KOPT-K1 (cell line): ENCODE measurements around the gene EEIG1.

Experiments
- H3K27ac ChIP-seq: fragments of 200-600 bp; sonication (generic); 2 replicates; pipeline ENCODE4 v1.5.1; 2016; ENCODE audit warnings: antibody characterized with exemption, mild to moderate bottlenecking, low read depth, low read length; ENCODE audit not compliant: poor library complexity, severe bottlenecking
- H3K36me3 ChIP-seq: fragments of 200-600 bp; sonication (generic); 2 replicates; pipeline ENCODE4 v1.5.1; 2017; ENCODE audit warnings: antibody characterized with exemption, mild to moderate bottlenecking, low read length, moderate library complexity; ENCODE audit not compliant: insufficient read depth
- H3K9me3 ChIP-seq: fragments of 200-600 bp; sonication (generic); 2 replicates; pipeline ENCODE4 v1.5.1; 2017; ENCODE audit warnings: antibody characterized with exemption, low read length, mild to moderate bottlenecking; ENCODE audit not compliant: insufficient read depth, poor library complexity, severe bottlenecking

EEIG1 gene

GRCh38 chr9:127985011-127985410 lies 4.2 kb upstream of the EEIG1 start:
- H3K27ac ChIP-seq, result no peak overlapping the region

GRCh38 chr9:127983847-127984289 lies 3.1 kb upstream of the EEIG1 start:
- no peaks in the 10 kb centered on the region for H3K36me3 ChIP-seq
- no peak overlapping the region for H3K27ac ChIP-seq

More at GRCh38 chr9:127985011-127985410, 4.2 kb upstream of the EEIG1 start:
- no peaks in the 10 kb centered on the region for H3K9me3 ChIP-seq
- H3K36me3 ChIP-seq, result no peaks in the 10 kb centered on the region

GRCh38 chr9:127982912-127983311 lies 2.1 kb upstream of the EEIG1 start:
- Histone ChIP-seq H3K27ac (peak overlapping the region; percentile 38), H3K36me3 (no peaks in the 10 kb centered on the region)

More at GRCh38 chr9:127983847-127984289, 3.1 kb upstream of the EEIG1 start:
- H3K9me3 ChIP-seq, result no peaks in the 10 kb centered on the region

DNA sequence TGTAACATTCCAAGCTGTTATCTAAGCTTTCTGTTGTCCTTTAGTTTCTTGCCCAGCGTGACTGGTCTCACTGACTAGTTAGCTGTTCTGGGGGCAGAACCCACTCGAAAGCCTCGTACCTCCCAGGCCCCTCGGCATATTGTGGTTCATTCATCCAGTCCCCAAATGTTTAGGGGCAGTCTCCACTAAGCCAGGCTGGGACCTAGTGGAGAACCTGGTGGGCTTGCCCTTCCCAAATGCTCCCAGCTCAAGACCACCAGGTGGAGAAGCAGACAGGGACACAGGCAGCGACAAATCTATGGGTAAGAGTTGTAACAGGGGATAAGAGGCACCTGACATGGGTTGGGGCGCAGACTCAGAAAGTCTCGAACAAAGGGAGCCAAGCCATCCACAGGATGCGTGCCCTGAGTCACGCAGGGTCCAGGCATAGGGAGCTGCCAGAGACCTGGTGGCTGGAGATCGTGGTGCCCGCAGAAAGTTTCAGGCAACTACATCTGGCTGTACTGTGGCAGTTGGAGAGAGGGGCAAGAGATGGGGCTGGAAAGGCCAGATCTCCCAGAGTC lies 851 bp upstream of the EEIG1 start:
- H3K27ac ChIP-seq, result peak overlapping the region; percentile 83
- no peaks in the 10 kb centered on the region for H3K9me3 ChIP-seq
- no peaks in the 10 kb centered on the region for H3K36me3 ChIP-seq

More at GRCh38 chr9:127982912-127983311, 2.1 kb upstream of the EEIG1 start:
- no peaks in the 10 kb centered on the region for H3K9me3 ChIP-seq

GRCh38 chr9:127980060-127980705 lies 606 bp downstream of the EEIG1 start:
- Histone ChIP-seq H3K27ac (peak overlapping the region; percentile 83), H3K9me3 (no peaks in the 10 kb centered on the region), H3K36me3 (peaks cover 13% of the 10 kb centered on the region; the same call in 1 of the 2 replicates)

DNA sequence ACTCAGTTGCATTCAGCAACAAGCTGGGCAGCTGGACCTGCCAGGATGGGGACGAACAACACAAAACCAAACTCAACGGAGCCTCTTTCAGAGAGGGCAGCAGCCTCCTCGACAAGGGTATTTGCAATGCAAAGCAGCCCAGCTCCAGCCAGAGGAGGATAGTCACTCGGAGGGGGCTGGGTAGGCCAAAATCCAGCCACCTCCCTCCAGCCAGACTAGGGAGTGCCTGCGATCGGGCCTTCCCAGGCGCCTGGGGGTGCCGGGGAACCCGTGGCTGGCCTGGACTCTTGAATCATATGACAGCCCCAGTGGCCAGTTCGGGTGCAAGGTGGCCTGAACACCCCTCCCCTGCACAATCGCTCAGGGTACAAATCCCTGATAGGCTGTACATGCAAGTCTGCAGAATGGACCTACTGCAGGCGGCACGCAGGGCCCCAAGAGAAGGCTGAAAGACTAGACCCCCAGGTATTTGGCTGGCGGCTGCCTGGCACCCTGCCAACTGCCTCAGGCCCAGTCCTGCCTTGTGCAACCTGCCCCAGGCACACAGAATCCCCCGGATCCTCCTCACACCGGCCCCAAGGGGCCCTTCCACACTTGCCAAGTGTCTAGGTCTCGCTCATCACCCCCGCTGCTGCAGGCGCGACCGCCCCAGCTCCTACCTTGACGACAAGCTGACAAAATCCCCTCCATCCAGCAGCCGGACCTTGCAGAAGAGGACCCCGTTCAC lies 1.3 kb downstream of the EEIG1 start:
- peaks cover 15% of the 10 kb centered on the region; the same call in 1 of the 2 replicates for H3K36me3 ChIP-seq

GRCh38 chr9:127979015-127979332 lies 1.8 kb downstream of the EEIG1 start:
- Histone ChIP-seq H3K27ac (peak overlapping the region; percentile 83), H3K9me3 (no peaks in the 10 kb centered on the region), H3K36me3 (peaks cover 15% of the 10 kb centered on the region; the same call in 1 of the 2 replicates)

More for the DNA sequence above, 1.3 kb downstream of the EEIG1 start:
- peak overlapping the region; percentile 83 for H3K27ac ChIP-seq
- H3K9me3 ChIP-seq, result no peaks in the 10 kb centered on the region

GRCh38 chr9:127977884-127978647 lies 2.7 kb downstream of the EEIG1 start:
- H3K27ac ChIP-seq, result peak overlapping the region; percentile 91
- H3K36me3 ChIP-seq, result peaks cover 15% of the 10 kb centered on the region; the same call in 1 of the 2 replicates

DNA sequence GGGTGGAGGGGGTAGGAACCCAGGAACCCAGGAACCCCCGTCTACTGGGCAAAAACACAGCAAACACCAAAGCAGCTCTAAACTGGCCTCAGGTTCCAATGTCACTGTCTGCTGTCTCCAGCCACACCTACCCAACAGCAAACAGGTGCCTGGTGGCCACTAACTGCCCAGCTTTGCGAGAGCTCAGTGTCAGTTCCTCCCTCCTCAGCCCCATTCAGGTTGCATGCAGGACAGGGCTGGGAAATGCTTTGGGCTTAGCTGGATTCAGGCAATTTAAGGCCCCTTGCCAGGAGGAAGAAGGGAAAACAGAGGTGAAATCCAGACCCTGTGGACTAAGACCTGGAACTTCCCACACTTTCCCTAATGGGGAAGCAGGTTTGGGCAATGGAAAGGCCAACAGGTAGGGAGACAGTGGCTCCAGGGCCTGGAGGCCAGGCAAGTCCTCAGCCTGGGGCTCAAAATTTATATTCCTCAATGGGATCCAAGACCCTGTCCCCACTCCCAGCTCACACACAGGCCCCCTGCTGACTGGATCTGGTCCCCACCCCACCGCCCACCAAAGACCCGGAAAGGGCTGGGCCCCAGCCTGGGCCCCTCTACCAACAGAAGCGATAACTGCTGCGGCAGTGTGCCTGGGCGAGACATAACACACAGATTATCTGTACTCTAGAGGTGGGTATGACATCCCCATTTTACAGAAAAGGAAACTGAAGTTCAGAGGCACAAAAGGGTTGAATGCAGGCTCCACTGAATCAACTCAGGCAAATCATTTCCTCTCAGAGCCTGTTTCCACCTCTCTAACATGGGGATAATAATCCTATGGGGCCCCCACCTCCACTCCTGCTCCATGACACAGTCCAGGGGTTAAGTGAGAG lies 3.5 kb downstream of the EEIG1 start:
- peak overlapping the region; percentile 91 for H3K27ac ChIP-seq

More at GRCh38 chr9:127977884-127978647, 2.7 kb downstream of the EEIG1 start:
- no peaks in the 10 kb centered on the region for H3K9me3 ChIP-seq

DNA sequence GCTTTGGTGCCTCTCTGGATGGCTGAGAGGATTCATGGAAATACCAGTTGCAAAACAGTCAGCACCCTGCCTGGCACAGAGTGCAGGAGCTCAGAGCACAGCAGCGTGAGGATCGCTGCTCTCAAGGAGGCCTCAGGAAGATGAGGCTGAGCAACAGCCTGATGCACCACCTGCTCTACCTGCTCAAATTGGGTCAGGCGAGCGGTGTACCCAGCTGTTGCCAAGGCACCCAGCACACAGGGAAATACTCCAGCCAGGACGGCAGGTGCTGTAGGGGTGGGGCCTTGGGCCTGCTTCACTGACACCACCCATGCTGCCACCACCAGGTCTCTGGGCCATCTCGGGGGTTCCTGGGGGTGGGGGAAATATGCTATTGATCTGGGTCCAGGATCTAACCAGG lies 4.3 kb downstream of the EEIG1 start:
- H3K9me3 ChIP-seq, result no peaks in the 10 kb centered on the region
- peak overlapping the region; percentile 91 for H3K27ac ChIP-seq
- peaks cover 15% of the 10 kb centered on the region; the same call in 1 of the 2 replicates for H3K36me3 ChIP-seq

More for the DNA sequence above, 3.5 kb downstream of the EEIG1 start:
- Histone ChIP-seq H3K9me3 (no peaks in the 10 kb centered on the region), H3K36me3 (peaks cover 15% of the 10 kb centered on the region; the same call in 1 of the 2 replicates)

DNA sequence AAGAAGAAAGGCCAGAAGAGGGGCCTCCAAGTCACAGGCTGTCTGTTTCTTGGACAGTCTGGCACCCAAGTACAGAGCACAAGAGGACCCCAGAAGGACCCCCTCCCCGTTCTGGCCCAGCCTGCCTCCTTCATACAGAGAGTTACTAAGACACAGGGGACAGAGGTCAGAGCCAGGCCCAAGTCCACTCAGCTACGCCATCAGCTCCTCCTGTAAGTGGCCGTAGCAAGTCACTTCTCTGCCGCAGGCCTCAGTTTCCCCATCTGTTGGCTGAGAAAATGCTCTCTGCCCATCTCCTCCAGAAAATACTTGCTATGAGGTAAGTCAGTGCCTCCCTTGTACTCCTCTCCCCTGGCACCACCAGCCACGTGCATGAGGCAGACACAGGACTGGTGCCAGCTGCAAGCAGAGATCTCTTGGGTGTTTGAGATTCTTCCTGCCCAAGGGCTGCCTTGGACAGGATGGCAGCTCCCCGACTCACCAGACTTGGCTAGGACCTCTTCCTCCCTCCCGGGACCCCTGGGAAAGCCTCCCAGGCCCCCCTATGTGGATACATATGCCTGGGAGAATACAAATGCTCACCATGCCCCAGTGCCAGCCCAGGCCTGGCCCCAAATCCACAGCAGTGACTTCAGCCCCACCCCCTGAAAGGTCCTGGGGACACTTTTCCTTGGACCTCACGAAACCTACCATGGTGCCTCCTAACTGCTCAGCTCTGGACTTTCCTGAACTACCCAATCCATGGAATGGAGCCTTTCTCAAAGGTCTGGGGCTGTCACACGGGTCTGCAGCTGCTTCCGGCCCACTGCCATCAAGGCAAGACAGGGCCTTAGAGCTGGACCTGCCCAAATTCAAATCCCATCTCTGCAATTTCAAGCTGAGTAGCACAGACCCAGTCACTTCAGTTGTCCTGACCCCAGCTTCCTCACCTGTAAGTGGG lies 5.1 kb downstream of the EEIG1 start:
- H3K9me3 ChIP-seq, result no peaks in the 10 kb centered on the region
- H3K36me3 ChIP-seq, result peaks cover 15% of the 10 kb centered on the region; the same call in 1 of the 2 replicates
- H3K27ac ChIP-seq, result peak overlapping the region; percentile 91

DNA sequence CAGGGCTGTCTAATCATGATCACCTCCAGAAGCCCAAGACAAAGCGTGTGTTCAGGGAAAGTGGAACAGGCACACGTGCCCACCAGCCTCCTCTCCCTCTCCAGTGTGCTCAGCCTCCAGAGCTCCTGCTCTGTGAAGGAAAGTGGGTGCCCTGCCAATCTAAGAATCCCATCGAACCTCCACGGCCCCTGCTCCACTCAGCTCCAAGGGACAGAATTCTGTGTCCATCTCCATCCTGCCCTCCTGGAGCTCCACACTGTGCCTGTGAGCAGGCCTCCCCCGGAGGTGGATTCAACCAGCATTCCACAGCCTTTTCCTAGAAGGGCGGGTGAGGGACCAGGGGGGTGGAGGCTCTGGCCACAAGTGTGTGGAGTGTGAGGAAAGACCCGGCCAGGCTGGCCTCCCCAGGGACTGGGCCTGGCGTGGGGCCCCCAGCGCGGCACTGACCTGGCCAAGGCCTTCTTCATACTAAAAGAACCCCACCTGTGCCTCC lies 6.0 kb downstream of the EEIG1 start:
- peaks cover 15% of the 10 kb centered on the region; the same call in 1 of the 2 replicates for H3K36me3 ChIP-seq
- H3K27ac ChIP-seq, result peak overlapping the region; percentile 64
- H3K9me3 ChIP-seq, result no peaks in the 10 kb centered on the region
